ENCODE results near the gene PTGR2. TPM values are rescaled to one million over a fixed set of nuclear protein-coding genes. Genes with fewer than 3 reads are reported as not detected.
"Not testable (repeated sequence)": the region's sequence is repeated elsewhere in the genome, so short reads cannot be mapped to it uniquely, and the experiment has no call there.

Gene PTGR2
- total and polyA plus RNA-seq, 9 donors: 5.7 to 10.9 (median 7.3) TPM

DNA sequence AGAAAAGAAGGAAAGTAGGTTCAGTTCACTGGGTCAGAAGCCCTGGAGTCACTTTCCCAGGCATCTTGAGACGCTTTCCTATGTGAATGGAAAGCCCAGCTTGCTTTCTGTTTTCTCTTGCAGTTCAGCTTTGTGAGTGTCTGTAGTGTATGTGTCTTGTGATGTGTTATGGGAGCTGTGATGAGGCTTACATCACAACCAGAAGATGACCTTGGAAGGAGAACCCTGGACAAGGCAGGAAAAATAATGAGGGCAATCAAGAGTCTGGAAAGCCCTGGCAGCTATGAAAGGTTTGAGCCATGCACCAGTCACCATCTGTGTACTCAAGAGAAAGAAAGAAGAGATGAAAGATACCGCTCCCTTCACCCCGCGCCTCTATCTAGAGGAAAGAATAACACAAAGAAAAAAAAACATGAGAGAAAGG lies 35.2 kb upstream of the PTGR2 start:
- Histone ChIP-seq H3K27me3 (ENCODE audit: control insufficient read depth, insufficient read depth, low read length) (no peaks in the 10 kb centered on the region), H3K4me3 (ENCODE audit: low read length) (no peak overlapping the region), H3K9me3 (replicated peaks; ENCODE audit: control insufficient read depth, low read depth, low read length) (no peaks in the 10 kb centered on the region), H3K4me1 (ENCODE audit: control insufficient read depth, insufficient read depth, low read length) (peaks cover 3% of the 10 kb centered on the region), H3K27ac (ENCODE audit: low read length) (no peak overlapping the region), H3K36me3 (ENCODE audit: control insufficient read depth, insufficient read depth, low read length) (no peaks in the 10 kb centered on the region)
- DNase-seq: no peak
- WGBS (ENCODE audit: insufficient coverage): 78% methylated on average over 1 of the region's 4 CpGs

- H3K27me3 ChIP-seq (ENCODE audit: control insufficient read depth, insufficient read depth, low read length): no peaks in the 10 kb centered on the region
- H3K36me3 ChIP-seq (ENCODE audit: control insufficient read depth, insufficient read depth, low read length): no peaks in the 10 kb centered on the region
- H3K4me1 ChIP-seq (ENCODE audit: control insufficient read depth, insufficient read depth, low read length): peaks cover 3% of the 10 kb centered on the region
- 92% methylated on average over 3 of the region's 7 CpGs for WGBS (ENCODE audit: insufficient coverage)
- H3K9me3 ChIP-seq (replicated peaks; ENCODE audit: control insufficient read depth, low read depth, low read length): no peaks in the 10 kb centered on the region
- no peak for DNase-seq
- H3K27ac ChIP-seq (ENCODE audit: low read length): no peak overlapping the region
- no peak overlapping the region for H3K4me3 ChIP-seq (ENCODE audit: low read length)
Observed at GRCh38 chr14:73817020-73817655, 34.5 kb upstream of the PTGR2 start.

DNA sequence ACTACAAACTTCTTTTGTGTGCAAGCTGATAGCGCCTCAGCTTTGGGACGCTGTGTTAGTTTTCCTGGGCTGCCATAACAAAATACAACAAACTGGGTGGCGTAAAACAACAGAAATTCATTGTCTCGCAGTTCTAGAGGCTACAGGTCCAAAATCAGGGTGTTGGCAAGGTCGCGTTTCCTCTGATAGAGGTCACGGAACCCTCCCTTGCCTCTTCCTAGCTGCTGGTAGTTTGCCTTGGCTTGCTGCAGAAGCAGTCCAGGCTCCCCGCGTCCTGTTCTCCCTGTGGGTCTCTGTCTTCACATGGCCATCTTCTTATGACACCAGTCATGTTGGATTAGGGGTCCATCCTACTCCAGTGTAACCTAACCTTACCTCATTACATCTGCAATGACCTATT lies 32.8 kb upstream of the PTGR2 start:
- 84% methylated on average over 7 of the region's 9 CpGs for WGBS (ENCODE audit: insufficient coverage)
- no peak overlapping the region for H3K27ac ChIP-seq (ENCODE audit: low read length)
- no peak for DNase-seq
- no peaks in the 10 kb centered on the region for H3K27me3 ChIP-seq (ENCODE audit: control insufficient read depth, insufficient read depth, low read length)
- H3K4me3 ChIP-seq (ENCODE audit: low read length): no peak overlapping the region
- H3K9me3 ChIP-seq (replicated peaks; ENCODE audit: control insufficient read depth, low read depth, low read length): no peaks in the 10 kb centered on the region
- peaks cover 3% of the 10 kb centered on the region for H3K4me1 ChIP-seq (ENCODE audit: control insufficient read depth, insufficient read depth, low read length)
- H3K36me3 ChIP-seq (ENCODE audit: control insufficient read depth, insufficient read depth, low read length): no peaks in the 10 kb centered on the region

DNA sequence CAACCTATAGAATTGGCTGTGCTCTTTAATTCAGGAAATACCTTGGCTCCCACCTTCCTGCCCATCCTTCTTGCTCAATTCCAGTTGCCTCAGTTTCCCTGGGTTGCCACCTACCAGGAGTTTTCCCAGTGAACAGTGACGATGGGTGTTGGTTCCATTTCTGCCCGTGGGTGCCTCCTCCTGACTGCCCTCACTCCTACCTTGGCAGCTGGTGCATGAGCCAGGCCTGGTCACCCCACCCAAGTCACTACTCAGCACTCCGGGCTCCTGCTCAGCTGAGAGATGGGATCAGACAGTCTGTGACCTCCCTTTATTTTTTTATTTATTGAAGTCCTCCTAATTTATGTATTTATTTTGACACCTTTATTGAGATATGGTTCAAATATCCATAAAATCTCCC lies 31.0 kb upstream of the PTGR2 start:
- Histone ChIP-seq H3K27ac (ENCODE audit: low read length) (no peak overlapping the region), H3K27me3 (ENCODE audit: control insufficient read depth, insufficient read depth, low read length) (no peaks in the 10 kb centered on the region), H3K4me1 (ENCODE audit: control insufficient read depth, insufficient read depth, low read length) (peaks cover 13% of the 10 kb centered on the region), H3K9me3 (replicated peaks; ENCODE audit: control insufficient read depth, low read depth, low read length) (no peaks in the 10 kb centered on the region), H3K36me3 (ENCODE audit: control insufficient read depth, insufficient read depth, low read length) (no peaks in the 10 kb centered on the region), H3K4me3 (ENCODE audit: low read length) (no peak overlapping the region)
- 75% methylated on average over 2 of the region's 3 CpGs for WGBS (ENCODE audit: insufficient coverage)
- no peak for DNase-seq

DNA sequence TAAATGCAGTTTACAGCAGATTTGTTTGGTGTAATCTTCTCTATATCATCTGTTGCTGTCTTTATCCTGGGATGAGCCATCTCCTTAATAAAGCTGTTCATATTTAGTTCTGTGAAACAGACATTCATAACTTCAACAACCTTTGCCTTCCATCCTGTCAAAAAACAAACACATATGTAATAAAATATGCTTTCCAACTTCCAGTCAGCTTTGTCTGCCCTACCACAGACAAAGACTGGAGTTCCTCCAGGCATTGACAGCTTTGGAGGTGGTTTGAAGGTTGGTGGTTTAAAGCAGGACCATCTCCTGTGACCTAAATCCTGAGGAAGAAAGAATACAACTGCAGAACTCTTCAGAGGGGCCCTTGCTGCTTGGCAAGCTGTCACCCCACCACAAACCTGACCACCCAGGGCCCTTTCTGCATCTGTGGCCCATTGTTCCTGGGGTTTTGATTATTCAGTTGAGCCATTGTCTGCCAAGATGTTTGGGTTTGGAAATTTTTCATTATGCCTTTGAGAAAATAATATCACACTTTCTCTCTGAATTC lies 28.2 kb upstream of the PTGR2 start:
- no peak for DNase-seq
- Histone ChIP-seq H3K9me3 (replicated peaks; ENCODE audit: control insufficient read depth, low read depth, low read length) (no peaks in the 10 kb centered on the region), H3K36me3 (ENCODE audit: control insufficient read depth, insufficient read depth, low read length) (no peaks in the 10 kb centered on the region)

DNA sequence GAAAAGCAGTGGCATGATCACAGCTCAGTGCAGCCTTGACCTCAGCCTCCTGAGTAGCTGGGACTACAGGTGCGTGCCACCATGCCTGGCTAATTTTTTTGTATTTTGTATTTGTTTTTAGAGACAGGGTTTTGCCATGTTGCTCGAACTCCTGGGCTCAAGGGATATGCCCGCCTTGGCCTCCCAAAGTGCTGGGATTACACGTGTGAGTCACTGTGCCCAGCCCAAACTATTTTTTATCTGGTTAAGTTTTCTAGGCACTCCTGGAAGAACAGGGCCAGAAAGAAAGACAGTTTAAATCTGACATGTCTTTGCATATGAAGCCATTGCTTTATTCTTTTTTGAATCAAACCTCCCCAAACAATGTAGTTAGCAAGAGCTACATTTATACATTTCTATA lies 27.5 kb upstream of the PTGR2 start:
- Histone ChIP-seq H3K4me3 (ENCODE audit: low read length) (no peak overlapping the region), H3K27me3 (ENCODE audit: control insufficient read depth, insufficient read depth, low read length) (no peaks in the 10 kb centered on the region), H3K4me1 (ENCODE audit: control insufficient read depth, insufficient read depth, low read length) (peaks cover 16% of the 10 kb centered on the region), H3K9me3 (replicated peaks; ENCODE audit: control insufficient read depth, low read depth, low read length) (no peaks in the 10 kb centered on the region), H3K36me3 (ENCODE audit: control insufficient read depth, insufficient read depth, low read length) (no peaks in the 10 kb centered on the region), H3K27ac (ENCODE audit: low read length) (no peak overlapping the region)
- WGBS (ENCODE audit: insufficient coverage): 57% methylated on average over 1 of the region's 4 CpGs
- DNase-seq: no peak

More for the DNA sequence above, 28.2 kb upstream of the PTGR2 start:
- Histone ChIP-seq H3K4me1 (ENCODE audit: control insufficient read depth, insufficient read depth, low read length) (peaks cover 16% of the 10 kb centered on the region), H3K4me3 (ENCODE audit: low read length) (no peak overlapping the region), H3K27ac (ENCODE audit: low read length) (no peak overlapping the region), H3K27me3 (ENCODE audit: control insufficient read depth, insufficient read depth, low read length) (no peaks in the 10 kb centered on the region)

GRCh38 chr14:73824536-73824935 lies 27.1 kb upstream of the PTGR2 start:
- no peaks in the 10 kb centered on the region for H3K27me3 ChIP-seq (ENCODE audit: control insufficient read depth, insufficient read depth, low read length)
- WGBS (ENCODE audit: insufficient coverage): 65% methylated on average over 2 of the region's 8 CpGs

GRCh38 chr14:73825551-73826188 lies 26.0 kb upstream of the PTGR2 start:
- Histone ChIP-seq H3K36me3 (ENCODE audit: control insufficient read depth, insufficient read depth, low read length) (no peaks in the 10 kb centered on the region), H3K27ac (ENCODE audit: low read length) (peak overlapping the region; percentile 69), H3K4me3 (ENCODE audit: low read length) (no peak overlapping the region), H3K9me3 (replicated peaks; ENCODE audit: control insufficient read depth, low read depth, low read length) (no peaks in the 10 kb centered on the region), H3K4me1 (ENCODE audit: control insufficient read depth, insufficient read depth, low read length) (peaks cover 18% of the 10 kb centered on the region), H3K27me3 (ENCODE audit: control insufficient read depth, insufficient read depth, low read length) (no peaks in the 10 kb centered on the region)
- DNase-seq: peak; percentile 97
- WGBS (ENCODE audit: insufficient coverage): 2% methylated on average over 4 of the region's 7 CpGs

More at GRCh38 chr14:73824536-73824935, 27.1 kb upstream of the PTGR2 start:
- H3K27ac ChIP-seq (ENCODE audit: low read length): peak overlapping the region; percentile 25
- no peaks in the 10 kb centered on the region for H3K9me3 ChIP-seq (replicated peaks; ENCODE audit: control insufficient read depth, low read depth, low read length)
- H3K4me1 ChIP-seq (ENCODE audit: control insufficient read depth, insufficient read depth, low read length): peaks cover 17% of the 10 kb centered on the region
- no peaks in the 10 kb centered on the region for H3K36me3 ChIP-seq (ENCODE audit: control insufficient read depth, insufficient read depth, low read length)
- H3K4me3 ChIP-seq (ENCODE audit: low read length): no peak overlapping the region
- DNase-seq: no peak

DNA sequence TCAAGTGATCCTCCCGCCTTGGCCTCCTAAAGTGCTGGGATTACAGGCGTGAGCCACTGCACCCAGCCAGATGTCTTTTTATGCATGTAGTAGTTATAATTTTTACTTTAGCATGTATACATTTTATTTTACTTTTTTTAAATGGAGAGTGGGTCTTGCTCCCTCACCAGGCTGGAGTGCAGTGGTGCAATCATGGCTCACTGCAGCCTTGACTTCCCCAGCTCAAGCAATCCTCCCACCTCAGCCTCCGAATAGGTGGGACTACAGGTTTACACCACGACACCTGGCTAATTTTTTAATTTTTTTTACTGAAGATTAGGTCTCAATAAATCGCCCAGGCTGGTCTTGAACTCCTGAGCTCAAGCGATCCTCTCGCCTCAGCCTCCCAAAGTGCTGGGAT lies 24.4 kb upstream of the PTGR2 start:
- H3K4me3 ChIP-seq (ENCODE audit: low read length); H3K36me3 ChIP-seq (ENCODE audit: control insufficient read depth, insufficient read depth, low read length); H3K27ac ChIP-seq (ENCODE audit: low read length); DNase-seq; H3K9me3 ChIP-seq (replicated peaks; ENCODE audit: control insufficient read depth, low read depth, low read length); H3K27me3 ChIP-seq (ENCODE audit: control insufficient read depth, insufficient read depth, low read length): not testable (repeated sequence)
- WGBS (ENCODE audit: insufficient coverage): 90% methylated on average over 5 of the region's 7 CpGs
- peaks cover 18% of the 10 kb centered on the region for H3K4me1 ChIP-seq (ENCODE audit: control insufficient read depth, insufficient read depth, low read length)

GRCh38 chr14:73829071-73829470 lies 22.6 kb upstream of the PTGR2 start:
- DNase-seq: peak; percentile 30
- Histone ChIP-seq H3K27ac (ENCODE audit: low read length) (no peak overlapping the region), H3K4me1 (ENCODE audit: control insufficient read depth, insufficient read depth, low read length) (peaks cover 27% of the 10 kb centered on the region), H3K36me3 (ENCODE audit: control insufficient read depth, insufficient read depth, low read length) (no peaks in the 10 kb centered on the region), H3K9me3 (replicated peaks; ENCODE audit: control insufficient read depth, low read depth, low read length) (no peaks in the 10 kb centered on the region), H3K27me3 (ENCODE audit: control insufficient read depth, insufficient read depth, low read length) (no peaks in the 10 kb centered on the region), H3K4me3 (ENCODE audit: low read length) (no peak overlapping the region)
- no CpG with 5 or more reads among the region's 4 CpGs for WGBS (ENCODE audit: insufficient coverage)

Data from muscle of leg (tissue), 11 donors.